HEK293 (cell line): Measurements from ENCODE around the gene TSPAN9.

Experiments
- CTCF ChIA-PET: fragments of 350-600 bp; formaldehyde crosslinking; extraction: SDS; loops from one replicate; lab custom pipeline; 2021; ENCODE audit warnings: antibody characterized with exemption; lab: Yijun Ruan, JAX
- POLR2A ChIA-PET: fragments of 300-600 bp; formaldehyde crosslinking; extraction: SDS; loops from one replicate; lab custom pipeline; 2020; ENCODE audit warnings: antibody characterized with exemption, inconsistent platforms; lab: Yijun Ruan, JAX
- H3K27ac ChIP-seq: fragments of 200-500 bp; sonication (Bioruptor generic); 2 replicates; pipeline ENCODE4 v1.5.1; 2014; ENCODE audit warnings: low read depth, low read length, control low read depth, inconsistent platforms; ENCODE audit errors: extremely low read depth
- H3K36me3 ChIP-seq, 2 experiments: fragments of 200-500 bp in 1 of 2; sonication (Bioruptor generic) in 1 of 2; 1 replicate in 1 of 2; 2 replicates in 1 of 2; pipeline ENCODE4 v1.5.1; 2014 to 2017; ENCODE audit warnings: inconsistent platforms in 2 of 2, low read length in 2 of 2; ENCODE audit not compliant: control insufficient read depth in 2 of 2, insufficient read depth in 1 of 2
- H3K4me1 ChIP-seq: fragments of 200-500 bp; sonication (Bioruptor generic); 2 replicates; pipeline ENCODE4 v1.5.1; 2014; ENCODE audit warnings: mild to moderate bottlenecking, low read length, inconsistent platforms; ENCODE audit not compliant: control insufficient read depth, insufficient read depth
- H3K4me3 ChIP-seq: 2 replicates; pipeline ENCODE4 v1.5.1; 2011; ENCODE audit warnings: low read depth, mild to moderate bottlenecking, control low read depth, low read length, moderate library complexity
- H3K9me3 ChIP-seq: fragments of 200-500 bp; sonication (Bioruptor generic); 2 replicates; pipeline ENCODE4 v1.5.1; 2014; ENCODE audit warnings: low read depth, low read length, inconsistent platforms; ENCODE audit not compliant: control insufficient read depth, insufficient read depth
- CTCF ChIP-seq: fragments of 450-650 bp; formaldehyde crosslinking; IDR thresholded peaks from 2 replicates; pipeline ENCODE4 v1.5.1; 2016; ENCODE audit warnings: missing biosample characterization, missing genetic modification characterization
- GFI1B ChIP-seq: fragments of 450-650 bp; formaldehyde crosslinking; IDR thresholded peaks from 2 replicates; pipeline ENCODE4 v1.5.1; 2016; ENCODE audit warnings: missing biosample characterization, missing genetic modification characterization
- KLF10 ChIP-seq: fragments of 450-650 bp; IDR thresholded peaks from 2 replicates; pipeline ENCODE4 v1.5.1; 2018; ENCODE audit warnings: missing biosample characterization, mild to moderate bottlenecking, missing genetic modification characterization
- PRDM1 ChIP-seq: fragments of 450-650 bp; formaldehyde crosslinking; IDR thresholded peaks from 2 replicates; pipeline ENCODE4; 2016; ENCODE audit warnings: missing biosample characterization, missing genetic modification characterization
- WT1 ChIP-seq: fragments of 450-650 bp; formaldehyde crosslinking; IDR thresholded peaks from 2 replicates; pipeline ENCODE4 v1.5.1; 2016; ENCODE audit warnings: missing biosample characterization, missing genetic modification characterization
- ZBTB8A ChIP-seq: fragments of 450-650 bp; formaldehyde crosslinking; IDR thresholded peaks from 2 replicates; pipeline ENCODE4 v1.5.1; 2016; ENCODE audit warnings: missing biosample characterization, missing genetic modification characterization
- ZNF140 ChIP-seq: fragments of 450-650 bp; formaldehyde crosslinking; IDR thresholded peaks from 2 replicates; pipeline ENCODE4 v1.5.1; 2016; ENCODE audit warnings: missing biosample characterization, missing genetic modification characterization
- ZNF19 ChIP-seq: fragments of 450-650 bp; formaldehyde crosslinking; IDR thresholded peaks from 2 replicates; pipeline ENCODE4; 2016; ENCODE audit warnings: missing biosample characterization, missing genetic modification characterization, low read depth
- ZNF23 ChIP-seq: fragments of 450-650 bp; formaldehyde crosslinking; IDR thresholded peaks from 2 replicates; pipeline ENCODE4 v1.5.1; 2016; ENCODE audit warnings: missing biosample characterization, missing genetic modification characterization, borderline replicate concordance
- ZNF274 ChIP-seq, 2 experiments: fragments of 200-500 bp in 1 of 2; fragments of 450-650 bp in 1 of 2; sonication (Bioruptor generic) in 1 of 2; formaldehyde crosslinking in 1 of 2; IDR thresholded peaks; 2 replicates each; pipeline versions ENCODE4 v1.5.1 to v1.6.1; 2014 to 2016; ENCODE audit warnings: borderline replicate concordance in 1 of 2, inconsistent platforms in 1 of 2, low read length in 1 of 2, missing biosample characterization in 1 of 2, missing genetic modification characterization in 1 of 2
- ZNF341 ChIP-seq: fragments of 450-650 bp; formaldehyde crosslinking; IDR thresholded peaks from 2 replicates; pipeline ENCODE4; 2016; ENCODE audit warnings: low read depth, missing biosample characterization, missing genetic modification characterization
- ZNF394 ChIP-seq: fragments of 450-650 bp; formaldehyde crosslinking; IDR thresholded peaks from 2 replicates; pipeline ENCODE4 v1.5.1; 2016; ENCODE audit warnings: missing biosample characterization, missing genetic modification characterization, mild to moderate bottlenecking, moderate library complexity, borderline replicate concordance
- ZNF404 ChIP-seq: fragments of 450-650 bp; formaldehyde crosslinking; IDR thresholded peaks from 2 replicates; pipeline ENCODE4 v1.5.1; 2017; ENCODE audit warnings: missing biosample characterization, missing genetic modification characterization
- ZNF433 ChIP-seq: fragments of 450-650 bp; formaldehyde crosslinking; IDR thresholded peaks from 2 replicates; pipeline ENCODE4 v1.5.1; 2016; ENCODE audit warnings: missing biosample characterization, missing genetic modification characterization, low read depth
- ZNF600 ChIP-seq: fragments of 450-650 bp; formaldehyde crosslinking; IDR thresholded peaks from 2 replicates; pipeline ENCODE4 v1.5.1; 2016; ENCODE audit warnings: missing biosample characterization, missing genetic modification characterization
- ZNF626 ChIP-seq: fragments of 450-650 bp; sonication (Bioruptor Pico); formaldehyde crosslinking; IDR thresholded peaks from 2 replicates; pipeline ENCODE4 v1.5.1; 2018; ENCODE audit warnings: missing biosample characterization, missing genetic modification characterization, inconsistent platforms
- TF ChIP-seq, protein P1 (sequence below): fragments of 450-650 bp; formaldehyde crosslinking; IDR thresholded peaks from 2 replicates; pipeline ENCODE4 v1.5.1; 2017; ENCODE audit warnings: missing biosample characterization, mild to moderate bottlenecking, missing genetic modification characterization, moderate library complexity

Gene TSPAN9

DNA sequence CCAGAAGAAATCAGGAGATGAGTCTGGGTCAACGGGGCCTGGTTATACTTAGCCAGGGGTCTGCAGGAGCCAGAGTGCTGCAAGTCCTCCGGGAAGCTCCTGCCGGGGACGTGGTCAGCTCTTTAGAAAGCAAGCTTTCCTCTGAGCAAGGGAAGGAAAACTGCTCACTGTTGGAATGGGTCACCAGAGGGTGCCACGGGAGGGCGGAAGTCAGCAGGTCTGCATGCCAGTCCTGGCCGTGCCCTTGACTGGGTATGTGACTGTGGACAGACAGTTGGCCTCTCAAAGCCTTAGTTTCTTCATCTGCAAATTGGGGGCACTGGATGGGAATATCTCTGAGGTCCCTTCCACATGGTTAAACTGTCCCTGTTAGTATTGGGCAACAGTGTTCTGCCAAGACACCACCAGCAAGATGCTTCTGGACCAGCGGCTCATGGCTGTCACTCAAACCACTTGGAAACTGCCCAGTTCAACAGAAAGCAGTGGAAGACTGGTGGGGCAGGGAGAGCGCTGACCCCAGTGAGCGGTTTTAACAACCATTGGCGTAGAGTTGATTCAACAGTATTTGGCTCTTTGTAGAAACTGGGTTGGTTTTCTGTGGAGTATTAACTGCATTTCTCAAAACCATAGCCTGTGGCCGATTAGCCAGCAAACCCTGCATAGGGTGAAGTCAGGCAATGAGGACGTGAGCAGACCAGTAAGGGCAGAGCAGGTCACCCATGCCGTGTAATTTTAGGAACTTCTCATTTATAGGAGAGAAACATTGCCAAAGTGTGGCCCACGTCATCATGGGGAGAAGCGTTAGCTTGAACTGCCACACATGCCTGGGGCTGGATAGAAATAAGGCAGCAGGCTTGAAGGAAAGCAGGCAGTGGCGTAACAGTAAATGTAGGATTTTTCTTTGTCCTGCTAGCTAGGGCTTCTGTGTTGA is 249.9 kb downstream of the TSPAN9 start (continued):
- TF ChIP-seq ZNF626 (tag by site-specific recombination) (no peak), KLF10 (tag by site-specific recombination) (no peak), ZNF140 (tag by site-specific recombination) (no peak)

DNA sequence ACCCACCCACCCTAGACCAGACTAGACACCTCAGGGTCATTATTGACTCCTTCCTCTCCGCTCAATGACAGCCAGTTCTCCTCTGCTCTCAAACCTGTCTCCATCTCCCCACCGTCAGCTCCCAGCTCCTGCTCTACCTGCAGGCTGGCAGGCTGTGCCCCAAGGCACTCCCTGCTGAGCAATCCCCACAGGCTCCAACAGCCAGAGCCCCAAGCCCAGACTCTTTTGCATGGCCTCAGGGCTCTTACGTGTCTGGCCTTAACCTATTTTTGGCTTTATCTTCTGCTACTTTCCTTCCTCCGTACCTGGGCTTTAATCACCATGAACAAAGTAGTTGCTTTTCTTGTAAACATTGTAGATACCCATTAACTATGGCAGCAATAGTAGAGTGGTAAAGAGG is 250.9 kb downstream of the TSPAN9 start:
- H3K36me3 ChIP-seq, result no peaks in the 10 kb centered on the region
- H3K4me1 ChIP-seq, result no peaks in the 10 kb centered on the region
- H3K4me3 ChIP-seq, result no peak overlapping the region
- no peaks in the 10 kb centered on the region for H3K9me3 ChIP-seq
- CTCF ChIA-PET, result no interaction called here
- POLR2A ChIA-PET, result no interaction called here
- H3K27ac ChIP-seq, result no peak overlapping the region
- TF ChIP-seq ZNF394, result no peak

GRCh38 chr12:3328571-3328970 is 251.4 kb downstream of the TSPAN9 start:
- H3K4me1 ChIP-seq, result no peaks in the 10 kb centered on the region
- ChIA-PET POLR2A (no interaction called here), CTCF (interaction anchor here (0.7 kb wide), 1 partner anchor 14 kb away, joined by 3 read pairs; no protein-coding TSS in a partner anchor)
- H3K27ac ChIP-seq, result no peak overlapping the region
- no peaks in the 10 kb centered on the region for H3K9me3 ChIP-seq
- no peak overlapping the region for H3K4me3 ChIP-seq
- no peaks in the 10 kb centered on the region for H3K36me3 ChIP-seq
- no peak for TF ChIP-seq ZNF19
- no peak for TF ChIP-seq ZNF23
- no peak for TF ChIP-seq ZNF600 (tag by site-specific recombination)
- no peak for TF ChIP-seq ZNF341 (tag by site-specific recombination)
- TF ChIP-seq CTCF (tag by site-specific recombination), result no peak
- TF ChIP-seq WT1 (tag by site-specific recombination), result no peak
- TF ChIP-seq, protein P1, sequence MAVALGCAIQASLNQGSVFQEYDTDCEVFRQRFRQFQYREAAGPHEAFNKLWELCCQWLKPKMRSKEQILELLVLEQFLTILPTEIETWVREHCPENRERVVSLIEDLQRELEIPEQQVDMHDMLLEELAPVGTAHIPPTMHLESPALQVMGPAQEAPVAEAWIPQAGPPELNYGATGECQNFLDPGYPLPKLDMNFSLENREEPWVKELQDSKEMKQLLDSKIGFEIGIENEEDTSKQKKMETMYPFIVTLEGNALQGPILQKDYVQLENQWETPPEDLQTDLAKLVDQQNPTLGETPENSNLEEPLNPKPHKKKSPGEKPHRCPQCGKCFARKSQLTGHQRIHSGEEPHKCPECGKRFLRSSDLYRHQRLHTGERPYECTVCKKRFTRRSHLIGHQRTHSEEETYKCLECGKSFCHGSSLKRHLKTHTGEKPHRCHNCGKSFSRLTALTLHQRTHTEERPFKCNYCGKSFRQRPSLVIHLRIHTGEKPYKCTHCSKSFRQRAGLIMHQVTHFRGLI (tag by site-specific recombination), result no peak
- TF ChIP-seq ZNF433 (tag by site-specific recombination), result no peak
- no peak for TF ChIP-seq ZNF140 (tag by site-specific recombination)
- TF ChIP-seq PRDM1 (tag by site-specific recombination), result no peak
- TF ChIP-seq GFI1B (tag by site-specific recombination), result no peak
- no peak for TF ChIP-seq ZBTB8A (tag by site-specific recombination)
- no peak for TF ChIP-seq ZNF274 (IDR thresholded peaks at IDR 0.05; ENCODE audit: low read length)
- no peak for TF ChIP-seq ZNF274 (tag by site-specific recombination; IDR thresholded peaks at IDR 0.05; ENCODE audit: borderline replicate concordance)
- no peak for TF ChIP-seq ZNF404
